Measurements from ENCODE around the gene SLK.

- TF ChIP-seq POLR2AphosphoS5 (IDR thresholded peaks at IDR 0.05; ENCODE audit: low read depth, low read length) (no peak), REST (IDR thresholded peaks at IDR 0.05; ENCODE audit: insufficient read depth in 1 of 2, low read depth in 2 of 2, low read length in 2 of 2) (no peak)
Observed at GRCh38 chr10:103969857-103970627, 3.1 kb downstream of the SLK start.

Data from PFSK-1 (cell line).